GM12801 (cell line): Measurements from ENCODE around the gene ATP2B2.

ENCODE experiments used
- TF ChIP-seq, protein P1 (sequence below): IDR thresholded peaks from one replicate; pipeline ENCODE4 v1.5.1; 2011; ENCODE audit warnings: control low read depth; ENCODE audit not compliant: insufficient read length; ENCODE audit errors: extremely low read depth

ATP2B2 gene

DNA sequence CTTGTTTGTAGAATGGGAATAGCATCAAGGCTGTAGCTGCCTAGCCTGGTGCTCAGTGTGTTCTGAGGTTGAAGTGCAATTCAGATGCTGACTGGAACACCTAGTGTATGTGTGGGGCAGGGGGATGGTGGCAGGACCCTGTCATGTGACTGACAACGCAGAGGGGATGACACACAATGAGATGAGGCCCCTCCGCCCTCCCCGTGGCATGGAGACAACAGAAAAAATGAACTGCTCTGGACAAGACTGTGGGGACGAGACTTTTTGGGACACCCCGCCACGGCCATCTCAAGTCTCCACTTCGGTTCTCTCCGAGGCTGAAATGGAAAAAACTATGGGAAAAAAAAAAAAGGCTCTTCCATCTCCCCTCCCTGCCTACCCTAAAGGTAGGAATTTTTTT lies 174.1 kb downstream of the ATP2B2 start:
- TF ChIP-seq, protein P1, sequence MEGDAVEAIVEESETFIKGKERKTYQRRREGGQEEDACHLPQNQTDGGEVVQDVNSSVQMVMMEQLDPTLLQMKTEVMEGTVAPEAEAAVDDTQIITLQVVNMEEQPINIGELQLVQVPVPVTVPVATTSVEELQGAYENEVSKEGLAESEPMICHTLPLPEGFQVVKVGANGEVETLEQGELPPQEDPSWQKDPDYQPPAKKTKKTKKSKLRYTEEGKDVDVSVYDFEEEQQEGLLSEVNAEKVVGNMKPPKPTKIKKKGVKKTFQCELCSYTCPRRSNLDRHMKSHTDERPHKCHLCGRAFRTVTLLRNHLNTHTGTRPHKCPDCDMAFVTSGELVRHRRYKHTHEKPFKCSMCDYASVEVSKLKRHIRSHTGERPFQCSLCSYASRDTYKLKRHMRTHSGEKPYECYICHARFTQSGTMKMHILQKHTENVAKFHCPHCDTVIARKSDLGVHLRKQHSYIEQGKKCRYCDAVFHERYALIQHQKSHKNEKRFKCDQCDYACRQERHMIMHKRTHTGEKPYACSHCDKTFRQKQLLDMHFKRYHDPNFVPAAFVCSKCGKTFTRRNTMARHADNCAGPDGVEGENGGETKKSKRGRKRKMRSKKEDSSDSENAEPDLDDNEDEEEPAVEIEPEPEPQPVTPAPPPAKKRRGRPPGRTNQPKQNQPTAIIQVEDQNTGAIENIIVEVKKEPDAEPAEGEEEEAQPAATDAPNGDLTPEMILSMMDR = no peak

DNA sequence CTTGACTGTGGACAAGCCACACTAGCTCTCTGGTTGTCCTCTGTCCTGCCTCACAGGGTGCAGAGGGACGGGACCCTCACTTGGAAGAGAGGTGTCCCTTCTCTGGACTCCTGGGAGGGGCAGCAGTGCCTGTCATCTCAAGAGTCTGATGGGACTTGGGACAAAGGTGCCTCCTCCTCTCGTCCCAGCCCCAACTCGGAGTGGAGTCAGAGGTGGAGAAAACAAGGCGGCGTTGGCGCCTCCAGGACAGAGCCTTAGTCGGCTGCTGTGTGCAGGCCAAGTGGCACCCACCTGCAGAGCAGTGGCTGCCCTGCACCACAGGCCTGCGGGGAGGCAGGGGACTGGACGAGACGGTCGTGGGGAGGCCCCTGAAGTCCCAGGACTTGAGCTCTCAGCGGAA lies 175.1 kb downstream of the ATP2B2 start:
- TF ChIP-seq, protein P1 = no peak

DNA sequence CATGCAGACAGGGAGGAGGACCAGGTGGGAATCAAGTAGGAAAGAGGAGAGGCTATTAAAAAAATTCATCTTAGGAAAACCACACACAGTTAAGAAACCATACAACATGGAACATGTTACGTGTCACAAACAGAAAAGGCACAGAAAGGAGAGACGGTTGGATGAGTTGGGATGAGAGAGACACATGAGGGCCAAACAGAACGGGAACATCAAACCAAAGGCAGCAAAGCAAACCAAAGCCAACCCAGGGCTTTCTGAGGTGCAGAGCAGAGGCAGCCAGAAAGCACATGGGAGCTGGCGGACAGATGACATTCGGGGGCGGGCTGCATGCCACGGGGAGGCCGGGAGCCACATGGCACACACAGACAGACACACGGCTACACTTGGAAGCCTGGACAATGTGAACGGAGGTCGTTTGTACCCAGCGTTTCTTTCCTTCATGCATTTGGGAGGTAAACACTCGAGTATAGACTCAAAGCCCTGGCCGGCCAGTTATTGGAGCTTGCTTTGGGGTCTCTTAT lies 175.8 kb downstream of the ATP2B2 start:
- TF ChIP-seq, protein P1 = no peak

DNA sequence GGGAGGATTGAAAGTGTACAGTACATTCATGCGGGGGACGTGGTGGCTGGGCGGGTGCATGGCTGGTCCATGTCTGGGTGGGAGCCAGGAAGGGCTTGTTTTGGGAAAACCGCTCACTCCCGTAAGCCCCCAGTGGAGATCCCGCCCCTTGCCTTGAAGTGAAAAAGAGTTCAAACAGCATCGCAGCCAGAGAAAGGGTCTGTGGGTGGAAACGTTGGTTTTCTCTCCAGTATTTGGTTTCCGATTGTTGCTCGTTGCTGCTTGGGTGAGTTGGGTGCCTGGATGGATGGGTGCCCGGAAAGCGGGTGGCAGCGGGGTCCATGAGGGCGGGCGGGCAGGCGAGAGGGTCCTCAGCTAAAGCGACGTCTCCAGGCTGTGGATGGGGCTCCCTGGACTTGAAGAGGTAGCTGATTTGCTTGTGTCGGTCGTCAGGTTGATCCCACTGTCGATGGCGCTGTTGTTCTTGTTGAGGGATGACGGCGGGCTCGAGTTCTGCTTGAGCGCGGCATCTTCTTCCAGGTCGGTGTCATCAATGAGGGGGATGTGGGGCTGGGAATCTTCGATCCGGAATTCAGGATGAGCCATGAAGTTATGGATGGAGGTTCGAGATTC lies 176.8 kb downstream of the ATP2B2 start:
- TF ChIP-seq, protein P1 = no peak

DNA sequence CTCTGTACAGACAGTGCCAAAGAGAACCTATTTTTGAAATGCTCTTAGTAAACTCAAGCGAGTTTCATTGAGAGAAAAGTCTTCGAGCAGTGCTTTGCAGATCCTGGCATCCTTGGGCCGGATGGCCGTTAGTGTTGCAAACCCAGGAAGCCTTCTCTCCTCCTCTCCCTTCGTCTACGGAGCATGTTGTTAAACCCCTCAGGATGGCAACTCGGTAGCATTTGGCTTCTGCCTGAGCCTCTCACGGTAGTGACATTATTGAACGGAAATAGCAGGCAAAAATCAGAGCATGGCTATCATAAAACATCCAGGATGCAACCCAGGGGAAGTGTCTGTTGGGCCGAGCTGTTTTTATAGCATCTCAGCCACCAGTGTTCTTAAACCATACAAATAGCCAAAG lies 177.8 kb downstream of the ATP2B2 start:
- TF ChIP-seq, protein P1 = no peak

DNA sequence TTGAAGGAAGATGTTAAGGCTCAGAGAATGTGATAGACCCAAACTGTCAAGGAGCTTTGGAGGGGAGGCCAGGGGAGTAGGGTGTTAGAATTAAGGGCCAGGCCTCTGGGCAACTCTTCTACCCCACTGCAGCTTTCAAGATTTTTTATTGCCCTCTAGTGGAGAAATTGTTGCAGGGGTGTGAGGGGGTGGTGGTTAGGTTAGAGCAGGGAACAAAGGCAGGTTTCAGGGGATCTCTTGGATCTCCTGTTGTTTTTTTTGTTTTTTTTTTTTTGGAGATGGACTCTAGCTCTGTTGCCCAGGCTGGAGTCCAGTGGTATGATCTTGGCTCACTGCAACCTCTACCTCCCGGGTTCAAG lies 183.1 kb downstream of the ATP2B2 start:
- TF ChIP-seq, protein P1 = no peak

DNA sequence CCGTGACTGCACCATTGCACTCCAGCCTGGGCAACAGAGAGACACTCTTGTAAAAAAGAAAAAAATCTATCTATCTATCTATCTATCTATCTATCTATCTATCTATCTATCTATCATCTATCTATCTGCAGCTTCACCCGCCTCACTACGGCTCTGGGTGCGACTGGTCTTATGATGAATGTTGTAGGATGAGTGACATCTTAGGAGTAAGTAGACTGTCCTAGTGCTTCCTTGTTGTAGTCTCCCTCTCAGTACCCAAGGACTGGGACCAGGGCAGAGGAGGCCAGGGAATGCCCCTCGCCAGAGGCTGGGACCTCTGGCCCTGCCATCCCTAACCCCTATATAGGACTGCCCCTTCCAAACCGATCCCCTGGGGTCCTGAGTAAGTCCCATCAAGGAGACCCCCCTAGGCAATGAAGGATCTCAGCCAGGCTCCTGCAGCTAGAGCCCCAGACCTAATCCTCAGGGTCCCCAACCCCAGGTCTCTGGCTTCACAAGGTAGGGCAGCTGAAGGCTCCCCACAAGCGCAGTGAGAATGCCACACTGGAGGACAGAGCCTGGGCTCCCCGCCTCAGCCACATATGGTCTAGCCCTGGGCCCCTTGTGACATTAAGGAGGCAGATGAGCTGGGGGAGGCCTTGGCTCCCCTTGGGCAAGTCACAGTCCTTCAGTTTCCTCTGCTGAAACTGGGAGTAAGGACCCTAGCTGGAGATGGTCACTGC lies 183.6 kb downstream of the ATP2B2 start:
- TF ChIP-seq, protein P1 = no peak
